Tibial nerve (tissue), 3 donors: Measurements from ENCODE around the gene SLC22A5.

ENCODE experiments used
- POLR2A ChIP-seq, 2 donors: fragments of 450-650 bp; IDR thresholded peaks; one replicate each; pipeline ENCODE4 v1.6.1; 2017; ENCODE audit warnings: antibody characterized with exemption in 2 of 2, mild to moderate bottlenecking in 2 of 2, moderate library complexity in 2 of 2
- TF ChIP-seq, protein P1 (sequence below), 5 experiments: fragments of 200-600 bp in 3 of 5; fragments of 450-650 bp in 2 of 5; sonication (generic) in 3 of 5; IDR thresholded peaks; one replicate each; pipeline ENCODE4 v1.5.1; 2016 to 2019; ENCODE audit warnings: antibody characterized with exemption in 5 of 5, mild to moderate bottlenecking in 3 of 5, moderate library complexity in 2 of 5

DNA sequence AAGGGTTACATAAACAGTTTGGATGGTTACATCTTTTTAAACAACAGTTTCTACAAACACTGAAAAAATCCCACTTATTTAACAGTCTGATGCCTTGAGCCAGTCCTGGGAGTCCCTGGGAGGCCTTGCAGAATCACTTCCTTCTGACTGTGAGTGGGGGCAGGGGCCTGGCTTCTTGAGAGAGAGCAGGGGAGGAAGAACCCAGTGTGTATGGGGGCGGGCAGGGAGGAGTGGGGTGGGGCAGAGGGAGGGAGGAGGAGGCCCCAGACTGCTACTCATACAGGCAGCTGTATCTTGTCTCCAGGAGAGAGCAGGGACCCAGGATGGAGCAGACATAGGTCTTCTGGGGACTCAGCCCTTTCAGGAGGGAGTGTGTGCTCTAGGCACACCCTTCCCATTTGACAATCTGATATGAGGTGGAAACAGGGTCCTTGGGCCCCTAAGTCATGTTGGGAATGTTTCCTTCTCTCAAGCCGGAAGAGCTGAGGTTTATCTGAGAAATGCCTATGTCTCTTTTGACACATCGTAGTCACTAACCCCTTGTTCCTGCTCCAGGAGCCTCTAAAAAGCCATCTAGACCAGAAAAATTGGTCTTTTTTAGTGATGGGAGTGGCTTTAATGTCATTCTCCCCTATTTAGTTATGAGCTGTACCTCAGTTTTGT, 68.2 kb downstream of the SLC22A5 start:
- TF ChIP-seq, protein P1, sequence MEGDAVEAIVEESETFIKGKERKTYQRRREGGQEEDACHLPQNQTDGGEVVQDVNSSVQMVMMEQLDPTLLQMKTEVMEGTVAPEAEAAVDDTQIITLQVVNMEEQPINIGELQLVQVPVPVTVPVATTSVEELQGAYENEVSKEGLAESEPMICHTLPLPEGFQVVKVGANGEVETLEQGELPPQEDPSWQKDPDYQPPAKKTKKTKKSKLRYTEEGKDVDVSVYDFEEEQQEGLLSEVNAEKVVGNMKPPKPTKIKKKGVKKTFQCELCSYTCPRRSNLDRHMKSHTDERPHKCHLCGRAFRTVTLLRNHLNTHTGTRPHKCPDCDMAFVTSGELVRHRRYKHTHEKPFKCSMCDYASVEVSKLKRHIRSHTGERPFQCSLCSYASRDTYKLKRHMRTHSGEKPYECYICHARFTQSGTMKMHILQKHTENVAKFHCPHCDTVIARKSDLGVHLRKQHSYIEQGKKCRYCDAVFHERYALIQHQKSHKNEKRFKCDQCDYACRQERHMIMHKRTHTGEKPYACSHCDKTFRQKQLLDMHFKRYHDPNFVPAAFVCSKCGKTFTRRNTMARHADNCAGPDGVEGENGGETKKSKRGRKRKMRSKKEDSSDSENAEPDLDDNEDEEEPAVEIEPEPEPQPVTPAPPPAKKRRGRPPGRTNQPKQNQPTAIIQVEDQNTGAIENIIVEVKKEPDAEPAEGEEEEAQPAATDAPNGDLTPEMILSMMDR (IDR thresholded peaks at IDR 0.05), result no peak
- no peak for TF ChIP-seq POLR2A (IDR thresholded peaks at IDR 0.05)
